A204.1 (cell line): ENCODE data around the gene TRIM29.

ENCODE experiments used
- FAIRE-seq: peaks from 2 replicates; lab custom pipeline; 2012; peaks lifted over from hg19 to GRCh38; lab: Jason Lieb, UNC

Gene TRIM29

GRCh38 chr11:120061761-120062560 is 76.0 kb downstream of the TRIM29 start:
- no peak for FAIRE-seq
